HL-60/S4 treated with phorbol 12-myristate 13-acetate at 8.2 ng/mL for 4 days and 3 days (cell line): ENCODE measurements around the gene DRC7.

Experiments
- in situ Hi-C: fragments of 300-500 bp; cut with MboI; formaldehyde crosslinking; loops from 2 replicates; pipeline ENCODE4 v1.15.0; 2022; ENCODE audit warnings: low sequenced_read_pairs

Gene DRC7

DNA sequence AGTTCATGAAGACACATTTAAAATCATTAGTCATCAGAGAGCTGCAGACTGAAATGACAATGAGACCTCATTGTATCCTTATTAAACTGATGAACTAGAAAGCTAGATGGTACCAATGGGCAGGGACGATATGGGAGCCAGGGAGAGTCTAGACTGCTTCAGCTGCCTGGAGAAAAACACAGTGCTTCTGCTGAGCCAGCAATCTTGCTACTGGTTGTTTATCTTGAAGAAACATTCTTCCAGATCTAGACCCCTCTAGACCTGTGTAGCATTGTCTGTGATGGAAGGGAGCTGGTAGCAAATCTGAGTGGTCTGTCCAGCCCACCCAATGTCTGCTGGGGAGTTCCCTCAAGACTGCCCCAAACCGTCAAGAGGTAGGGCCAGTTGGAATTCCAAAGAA, 2.0 kb upstream of the DRC7 start:
- in situ Hi-C loops, result no loop called here

DNA sequence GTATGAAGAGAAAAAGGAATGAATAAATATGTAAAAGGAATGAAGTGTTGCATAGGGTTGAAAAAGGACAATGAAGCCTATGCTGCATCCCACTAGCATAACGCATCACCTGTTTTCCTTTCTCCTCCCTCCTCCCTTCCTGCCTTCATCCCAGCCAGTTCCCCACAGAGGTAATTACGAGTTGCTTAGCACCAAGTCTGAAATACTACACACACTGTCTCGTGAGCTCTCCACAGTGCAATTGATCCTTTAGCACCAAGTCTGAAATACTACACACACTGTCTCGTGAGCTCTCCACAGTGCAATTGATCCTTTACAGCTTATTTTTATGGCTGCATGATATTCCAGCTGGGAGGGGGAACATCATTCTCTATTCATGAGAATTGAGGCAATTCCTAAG, 1.1 kb upstream of the DRC7 start:
- in situ Hi-C loops, result no loop called here

- in situ Hi-C loops, result no loop called here
These were observed 328 bp upstream of the DRC7 start for GRCh38 chr16:57694231-57694724.

GRCh38 chr16:57695680-57696069, 1.1 kb downstream of the DRC7 start:
- in situ Hi-C loops, result no loop called here

DNA sequence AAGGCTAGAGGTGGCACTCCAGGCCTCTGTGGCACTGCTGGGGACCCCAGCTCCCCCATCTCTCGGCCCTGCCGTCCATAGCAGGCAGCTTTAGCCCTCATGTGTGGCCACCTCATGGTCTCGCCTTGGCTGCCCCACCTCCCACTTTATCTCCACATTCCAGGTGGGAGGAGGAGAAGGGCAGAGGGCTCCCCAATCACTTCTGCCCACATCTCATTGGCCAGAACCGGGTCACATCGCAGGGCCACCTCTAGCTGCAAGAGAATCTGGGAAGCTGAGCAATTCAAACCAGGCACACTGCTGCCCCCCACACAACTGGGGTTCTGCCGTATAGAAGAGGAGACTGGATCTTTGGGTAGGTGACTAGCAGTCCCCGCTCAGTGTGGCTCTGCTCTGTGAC, 1.6 kb downstream of the DRC7 start:
- in situ Hi-C loops, result no loop called here

DNA sequence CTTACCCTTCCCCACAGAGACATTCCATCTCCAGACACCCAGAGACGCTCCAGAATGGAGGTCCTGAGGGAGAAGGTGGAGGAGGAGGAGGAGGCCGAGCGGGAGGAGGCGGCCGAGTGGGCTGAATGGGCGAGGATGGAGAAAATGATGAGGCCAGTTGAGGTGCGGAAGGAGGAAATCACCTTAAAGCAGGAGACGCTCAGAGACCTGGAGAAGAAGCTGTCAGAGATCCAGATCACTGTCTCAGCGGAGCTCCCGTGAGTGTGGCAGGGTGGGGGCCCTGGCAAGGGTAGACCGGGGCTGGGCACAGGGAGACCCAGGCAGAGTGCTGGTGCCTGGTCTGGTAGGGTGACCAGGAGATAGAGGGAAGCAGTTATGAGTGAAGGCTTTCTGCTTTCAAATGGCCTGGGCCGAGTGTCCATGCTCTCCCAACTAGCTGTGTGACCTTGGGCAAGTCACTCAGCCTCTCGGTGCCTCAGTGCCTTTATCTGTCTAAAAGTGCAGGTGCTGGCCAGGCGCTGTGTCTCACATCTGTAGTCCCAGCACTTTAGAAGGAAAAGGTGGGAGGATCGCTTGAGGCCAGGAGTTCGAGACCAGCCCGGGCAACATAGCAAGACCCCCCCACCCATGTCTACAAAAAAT, 3.4 kb downstream of the DRC7 start:
- in situ Hi-C loops, result no loop called here

DNA sequence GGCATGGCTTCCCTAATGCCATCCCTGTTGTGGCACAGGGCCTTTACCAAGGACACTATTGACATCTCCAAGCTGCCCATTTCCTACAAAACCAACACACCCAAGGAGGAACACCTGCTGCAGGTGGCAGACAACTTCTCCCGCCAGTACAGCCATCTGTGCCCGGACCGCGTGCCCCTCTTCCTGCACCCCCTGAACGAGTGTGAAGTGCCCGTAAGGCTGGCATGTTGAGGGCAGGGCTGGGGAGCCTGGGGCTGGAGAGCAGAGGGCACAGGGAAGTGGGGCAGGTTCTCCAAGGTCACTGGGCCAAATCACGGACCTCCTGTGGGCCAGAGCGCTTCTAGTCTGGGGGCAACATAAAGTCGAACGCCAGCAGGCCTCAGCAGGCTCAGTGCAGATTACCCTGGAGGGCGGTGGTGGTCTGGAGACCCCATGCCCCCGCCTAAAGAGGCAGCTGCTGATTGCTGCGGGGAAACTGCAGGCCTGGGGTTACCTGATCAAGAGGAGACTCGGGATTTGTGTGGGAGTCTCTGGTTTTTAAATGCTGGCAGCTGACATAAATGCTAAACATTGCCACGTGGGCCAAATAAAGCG, 4.3 kb downstream of the DRC7 start:
- in situ Hi-C loops, result no loop called here

DNA sequence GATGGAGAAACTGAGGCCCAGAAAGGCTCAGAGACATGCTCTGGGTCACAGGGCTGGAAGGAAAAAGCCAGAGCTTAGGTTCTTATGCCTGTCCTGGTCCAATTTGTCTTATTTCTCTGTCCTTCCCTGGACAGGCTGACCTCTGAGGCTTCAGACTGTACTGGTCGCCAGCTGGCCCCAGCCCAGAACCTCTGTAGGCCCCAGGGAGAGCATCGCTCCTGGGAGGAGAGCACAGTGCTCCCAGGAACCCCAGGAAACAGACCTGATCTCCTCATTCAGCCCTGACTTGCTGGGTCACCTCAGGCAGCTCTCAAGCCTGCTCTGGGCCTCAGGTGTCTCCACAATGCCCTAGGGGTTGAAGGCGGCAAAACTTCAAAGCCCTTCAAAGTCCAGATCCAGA, 4.9 kb downstream of the DRC7 start:
- in situ Hi-C loops, result no loop called here

- in situ Hi-C loops, result no loop called here
These were observed 5.3 kb downstream of the DRC7 start for GRCh38 chr16:57699899-57700298.

DNA sequence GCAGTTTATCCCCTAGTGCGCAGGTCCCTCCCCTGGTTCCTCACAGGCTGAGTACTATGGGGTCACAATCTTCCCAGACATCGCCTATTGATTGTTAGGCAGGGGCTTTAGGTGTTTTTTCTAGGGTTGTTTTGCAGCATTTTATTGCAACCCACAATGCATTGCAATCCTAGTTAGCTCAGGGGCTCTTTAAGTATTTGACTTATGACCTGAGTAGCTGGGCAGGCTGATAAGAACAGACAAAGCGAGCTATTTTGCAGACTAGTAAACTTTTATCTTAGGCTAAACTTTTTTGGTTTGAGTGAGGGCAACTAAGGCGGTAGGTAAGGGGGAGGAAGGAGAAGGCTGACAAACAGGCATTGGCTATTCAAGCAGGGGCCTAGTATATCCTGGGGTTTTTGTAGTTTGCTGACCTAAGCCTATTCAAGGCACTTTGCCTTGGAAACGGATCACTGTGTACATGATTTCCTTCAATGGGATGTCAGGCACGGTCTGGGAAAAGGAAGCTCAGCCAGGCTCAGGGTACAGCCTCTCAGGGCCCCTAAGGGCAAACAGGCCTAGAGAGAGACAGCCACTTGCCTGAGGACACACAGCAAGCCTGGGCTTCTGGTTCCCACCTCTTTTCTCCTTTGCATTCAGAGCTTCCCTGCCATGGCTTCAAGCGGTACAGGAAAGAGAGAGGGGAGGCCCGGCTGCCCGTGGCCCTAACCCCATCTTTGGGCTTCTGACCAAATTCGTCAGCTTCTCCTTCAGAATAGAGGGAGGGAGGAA, 6.4 kb downstream of the DRC7 start:
- in situ Hi-C loops, result no loop called here

DNA sequence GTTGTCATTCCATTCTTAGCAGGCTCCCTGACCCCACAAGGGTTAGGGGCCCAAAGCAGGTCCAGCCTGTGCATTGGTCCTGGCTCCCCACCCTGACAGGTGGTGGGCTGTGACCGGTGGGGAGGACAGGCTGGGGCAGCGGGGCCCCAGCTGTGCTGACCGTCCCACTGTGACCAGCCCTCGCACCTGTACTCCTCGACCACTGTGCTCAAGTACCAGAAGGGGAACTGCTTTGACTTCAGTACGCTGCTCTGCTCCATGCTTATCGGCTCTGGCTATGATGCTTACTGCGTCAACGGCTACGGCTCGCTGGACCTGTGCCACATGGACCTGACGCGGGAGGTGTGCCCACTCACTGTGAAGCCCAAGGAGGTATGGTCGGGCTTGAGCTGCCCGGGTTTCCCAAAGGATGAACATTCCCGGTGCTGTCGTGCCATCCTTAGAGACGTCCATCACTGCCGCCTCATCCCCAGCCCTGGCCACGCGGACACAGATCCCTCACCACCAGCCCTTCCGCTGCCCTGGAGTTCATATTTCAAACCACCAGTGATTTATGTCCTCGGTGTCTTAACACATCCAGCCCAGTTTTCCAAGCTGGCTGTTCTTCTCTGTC, 7.3 kb downstream of the DRC7 start:
- in situ Hi-C loops, result no loop called here

DNA sequence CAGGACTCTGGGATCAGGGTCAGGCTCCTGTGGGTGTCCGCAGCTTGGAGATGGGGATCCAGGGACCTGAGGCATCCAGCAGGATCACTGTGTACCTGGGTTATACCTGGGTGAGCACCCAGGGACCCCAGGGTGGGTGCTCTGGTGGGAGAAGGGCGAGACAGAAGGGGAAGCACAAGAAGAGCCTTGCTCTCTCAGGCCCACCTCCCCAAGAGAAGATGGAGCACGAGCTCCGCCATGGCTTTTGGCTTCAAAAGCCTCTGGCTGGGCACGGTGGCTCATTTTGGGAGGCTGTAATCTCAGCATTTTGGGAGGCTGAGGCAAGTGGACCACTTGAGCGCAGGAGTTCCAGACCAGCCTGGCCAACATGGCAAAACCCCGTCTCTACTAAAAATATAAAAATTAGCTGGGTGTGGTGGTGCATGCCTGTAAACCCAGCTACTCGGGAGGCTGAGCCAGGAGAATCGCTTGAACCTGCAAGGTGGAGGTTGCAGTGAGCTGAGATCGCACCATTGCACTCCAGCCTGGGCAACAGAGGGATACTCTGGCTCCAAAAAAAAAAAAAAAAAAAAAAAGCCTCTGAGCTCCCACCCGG, 8.9 kb downstream of the DRC7 start:
- in situ Hi-C loops, result no loop called here

DNA sequence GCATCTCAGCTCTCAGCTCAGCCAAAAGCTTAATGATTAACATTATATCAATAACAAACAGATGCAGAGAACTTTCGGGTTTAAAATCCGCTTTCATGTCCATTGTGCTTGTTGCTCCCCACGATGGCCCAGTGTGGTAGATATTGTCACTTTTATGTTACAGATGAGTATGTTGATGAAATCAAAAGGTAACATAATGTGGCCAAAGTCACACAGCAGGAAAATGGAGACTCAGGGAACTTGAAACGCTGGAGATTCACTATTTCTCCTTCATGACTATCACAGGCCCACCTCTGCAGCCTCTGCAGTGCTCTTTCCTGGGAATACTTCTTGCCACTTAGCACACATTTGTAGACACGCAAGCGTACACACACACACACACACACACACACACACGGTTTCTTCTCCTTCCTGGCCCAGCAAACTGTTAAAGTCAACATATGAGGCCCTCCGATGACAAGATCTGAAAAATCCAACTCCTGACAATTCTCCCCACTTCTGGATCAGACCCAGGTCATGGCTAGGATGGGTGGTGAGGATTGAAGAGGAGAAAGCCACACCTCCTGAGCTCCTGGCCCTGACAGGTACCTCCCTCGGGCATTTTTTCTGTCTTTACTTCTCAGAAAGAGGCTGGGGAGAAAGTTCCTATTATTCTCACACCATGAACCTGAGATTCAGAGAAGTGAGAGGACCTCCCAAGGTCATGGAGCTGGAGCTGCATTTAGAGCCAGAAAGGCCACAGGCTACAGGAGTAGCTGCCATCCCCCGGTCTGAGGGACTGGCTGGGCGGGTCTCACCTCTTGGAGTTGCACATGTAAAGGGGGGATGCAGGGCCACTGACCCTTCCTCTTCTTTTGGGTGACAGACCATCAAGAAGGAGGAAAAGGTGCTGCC, 9.7 kb downstream of the DRC7 start:
- in situ Hi-C loops, result no loop called here

DNA sequence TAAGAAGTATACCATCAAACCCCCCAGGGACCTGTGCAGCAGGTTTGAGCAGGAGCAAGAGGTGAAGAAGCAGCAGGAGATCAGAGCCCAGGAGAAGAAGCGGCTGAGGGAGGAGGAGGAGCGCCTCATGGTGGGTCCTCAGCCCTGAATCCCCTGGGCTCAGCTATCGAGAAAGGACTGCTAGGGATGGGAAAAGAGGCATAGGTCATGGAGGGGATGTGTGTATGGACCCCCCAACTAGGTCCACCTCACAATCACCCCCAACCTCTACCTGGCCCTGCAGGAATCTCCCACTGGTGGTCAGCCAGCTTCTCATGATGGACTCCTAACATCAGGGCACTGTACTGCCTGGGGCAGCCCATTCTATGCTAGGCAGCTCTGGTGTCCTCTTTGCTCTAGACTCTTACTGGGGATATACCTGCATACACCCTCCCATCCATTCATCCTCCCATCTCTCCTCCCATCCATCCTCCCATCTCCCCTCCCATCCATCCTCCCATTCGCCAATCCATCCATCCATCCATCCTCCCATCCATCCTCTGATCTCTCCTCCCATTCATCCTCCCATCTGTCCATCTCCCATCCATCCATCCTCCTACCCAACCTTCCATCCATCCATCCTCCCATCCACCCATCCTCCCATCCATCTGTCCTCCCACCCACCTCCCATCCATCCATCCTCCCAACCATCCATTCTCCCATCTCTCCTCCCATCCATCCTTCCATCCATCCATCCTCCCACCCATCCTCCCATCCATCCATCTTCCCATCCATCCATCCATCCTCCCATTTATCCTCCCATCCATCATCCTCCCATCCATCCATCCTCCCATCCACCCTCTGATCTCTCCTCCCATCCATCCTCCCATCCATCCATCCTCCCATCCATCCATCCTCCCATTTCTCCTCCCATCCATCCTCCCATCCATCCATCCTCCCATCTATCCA, 10.6 kb downstream of the DRC7 start:
- in situ Hi-C loops, result no loop called here

- in situ Hi-C loops, result no loop called here
These were observed 12.1 kb downstream of the DRC7 start for GRCh38 chr16:57706717-57707116.

DNA sequence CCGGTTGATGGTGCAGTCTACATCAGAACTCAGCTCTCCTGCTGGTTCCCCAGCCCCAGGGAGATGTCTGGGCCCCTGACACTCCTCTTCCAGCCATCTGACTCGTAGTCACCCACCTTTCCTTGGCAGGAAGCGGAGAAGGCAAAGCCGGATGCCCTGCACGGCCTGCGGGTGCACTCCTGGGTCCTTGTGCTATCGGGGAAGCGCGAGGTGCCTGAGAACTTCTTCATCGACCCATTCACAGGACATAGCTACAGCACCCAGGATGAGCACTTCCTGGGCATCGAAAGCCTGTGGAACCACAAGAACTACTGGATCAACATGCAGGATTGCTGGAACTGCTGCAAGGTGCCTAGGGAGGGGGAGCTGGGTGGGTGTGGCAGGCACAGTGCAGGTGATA, 12.7 kb downstream of the DRC7 start:
- in situ Hi-C loops, result no loop called here

DNA sequence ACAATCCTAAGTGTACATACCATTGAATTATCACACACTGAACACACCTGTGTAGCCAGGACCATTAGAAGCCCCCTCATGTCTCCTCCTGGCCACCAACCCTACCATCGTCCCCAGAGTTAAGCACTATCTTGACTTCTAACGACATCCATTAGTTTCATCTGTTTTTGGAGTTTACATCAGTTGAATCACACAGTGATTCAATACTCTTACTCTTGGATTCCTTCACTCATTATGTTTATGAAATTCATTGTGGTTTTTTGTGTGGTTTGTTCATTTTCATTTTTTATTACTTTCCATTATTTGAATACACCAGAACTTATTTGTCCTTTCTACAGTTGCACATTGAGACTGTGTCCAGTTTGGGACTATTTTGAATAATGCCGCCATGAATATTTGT, 13.6 kb downstream of the DRC7 start:
- in situ Hi-C loops, result no loop called here

DNA sequence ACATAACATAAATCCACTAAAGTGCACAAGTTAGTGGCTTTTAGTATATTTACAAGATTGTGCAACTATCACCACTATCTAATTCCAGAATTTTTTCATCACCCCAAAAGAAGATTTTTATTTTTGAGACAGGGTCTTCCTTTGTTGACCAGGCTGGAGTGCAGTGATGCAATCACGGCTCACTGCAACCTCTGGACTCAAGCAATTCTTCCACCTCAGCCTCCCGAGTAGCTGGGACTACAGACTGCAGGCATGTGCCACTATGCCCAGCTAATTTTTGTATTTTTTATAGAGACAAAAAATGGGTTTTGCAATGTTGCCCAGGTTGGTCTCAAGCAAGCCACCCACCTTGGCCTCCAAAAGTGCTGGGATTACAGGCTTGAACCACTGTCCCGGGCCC, 15.1 kb downstream of the DRC7 start:
- in situ Hi-C loops, result no loop called here

DNA sequence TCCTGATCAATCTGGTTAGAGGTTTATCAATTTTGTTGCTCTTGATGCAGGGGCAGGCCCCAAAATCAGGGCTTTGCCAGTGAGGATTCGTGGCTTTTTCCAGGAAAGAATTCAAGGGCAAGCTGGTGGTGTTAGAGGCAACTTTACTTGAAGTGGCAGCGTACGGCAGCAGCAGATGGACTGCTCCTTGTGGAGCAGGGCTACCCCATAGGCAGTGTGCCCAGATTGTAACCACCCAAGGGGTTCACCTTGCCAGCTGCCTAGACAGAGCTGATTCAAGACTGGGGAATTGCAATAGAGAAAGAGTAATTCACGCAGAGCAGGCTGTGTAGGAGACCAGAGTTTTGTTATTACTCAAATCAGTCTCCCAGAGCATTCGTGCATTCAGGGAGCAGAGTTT, 16.7 kb downstream of the DRC7 start:
- in situ Hi-C loops, result no loop called here
